Measurements from ENCODE around the gene DAGLA. TPM values are rescaled to one million over a fixed set of nuclear protein-coding genes. Genes with fewer than 3 reads are reported as not detected.

The DAGLA gene
- total and polyA plus RNA-seq, 2 donors (not counting 3 experiments of a cell fraction or from before 2014, with no cell fraction given) = 2.5 to 4.7 TPM

DNA sequence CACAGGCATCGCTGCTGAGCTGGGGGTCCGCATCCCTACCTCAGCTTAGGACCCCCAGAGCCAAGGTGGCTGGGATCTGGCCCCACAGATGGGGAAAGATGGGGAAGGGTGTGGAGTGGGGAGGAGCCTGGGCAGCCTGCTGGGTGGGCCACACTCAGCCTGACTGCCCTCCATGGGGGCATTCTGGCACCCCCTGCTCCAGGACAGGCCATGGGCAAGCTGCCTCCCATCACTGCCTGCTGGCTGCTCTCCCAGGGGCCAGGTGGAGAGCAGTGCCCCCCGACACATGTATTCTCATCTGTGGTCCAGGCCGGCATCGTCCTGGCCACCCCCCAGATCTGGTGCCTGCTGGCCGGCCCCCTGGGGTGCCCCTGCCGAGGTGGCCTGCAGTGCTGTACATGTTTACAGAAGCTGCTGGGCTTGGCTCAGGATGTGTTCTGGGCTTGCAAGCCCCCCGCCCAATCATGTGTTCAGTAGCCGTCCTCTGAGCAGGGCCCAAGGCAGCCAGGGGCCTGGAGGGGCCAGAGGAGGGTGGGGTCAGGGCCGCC lies 64.5 kb downstream of the DAGLA start:
- ChIA-PET POLR2A (no interaction called here), CTCF (interaction anchor here (0.7 to 1.2 kb wide), 2 partner anchors 337 to 364 kb away, joined by 3 to 4 read pairs; no protein-coding TSS in a partner anchor)
- intact Hi-C loops (cut with micrococcal nuclease) = no loop called here
- dilution Hi-C loops (cut with MboI; ENCODE audit: extremely low pct_ligation_motif_present, low sequenced_read_pairs) = no loop called here
- Histone ChIP-seq H3K27me3 (ENCODE audit: control insufficient read depth in 2 of 2, insufficient read depth in 2 of 2, low read length in 2 of 2) (no peaks in the 10 kb centered on the region), H3K79me2 (ENCODE audit: control insufficient read depth, insufficient read depth, low read length) (no peaks in the 10 kb centered on the region), H3K36me3 (ENCODE audit: control insufficient read depth in 2 of 2, extremely low read depth in 1 of 2, insufficient read depth in 2 of 2, low read length in 2 of 2) (no peaks in the 10 kb centered on the region), H3K9ac (replicated peaks; ENCODE audit: extremely low read depth, insufficient read depth, low read length) (no peak overlapping the region), H3K4me3 (replicated peaks in 1 of 3; ENCODE audit: insufficient read depth in 1 of 3, low read depth in 1 of 3, low read length in 3 of 3) (no peak overlapping the region), H3K4me1 (ENCODE audit: control insufficient read depth, extremely low read depth, insufficient read depth, low read length) (no peaks in the 10 kb centered on the region), H3K4me2 (ENCODE audit: insufficient read depth, low read length) (no peak overlapping the region), H4K20me1 (replicated peaks; ENCODE audit: control insufficient read depth, extremely low read depth, insufficient read depth, low read length) (no peaks in the 10 kb centered on the region), H3K9me1 (replicated peaks; ENCODE audit: control insufficient read depth, extremely low read depth, insufficient read depth, low read length) (no peaks in the 10 kb centered on the region), H2AFZ (ENCODE audit: low read depth, low read length) (no peak overlapping the region), H3K9me3 (replicated peaks; ENCODE audit: control insufficient read depth, insufficient read depth, low read length) (no peaks in the 10 kb centered on the region), H3K27ac (ENCODE audit: insufficient read depth, low read depth, low read length) (no peak overlapping the region)
- TF ChIP-seq, protein P1, sequence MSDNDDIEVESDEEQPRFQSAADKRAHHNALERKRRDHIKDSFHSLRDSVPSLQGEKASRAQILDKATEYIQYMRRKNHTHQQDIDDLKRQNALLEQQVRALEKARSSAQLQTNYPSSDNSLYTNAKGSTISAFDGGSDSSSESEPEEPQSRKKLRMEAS (IDR thresholded peaks at IDR 0.05; ENCODE audit: insufficient read depth, insufficient read length) = no peak
- TF ChIP-seq GATA2 (IDR thresholded peaks at IDR 0.05; ENCODE audit: insufficient read depth, insufficient read length, low read depth, low read length) (no peak), JUN (IDR thresholded peaks at IDR 0.05; ENCODE audit: borderline replicate concordance, insufficient read depth, insufficient read length, low read depth) (no peak), POLR2AphosphoS5 (IDR thresholded peaks at IDR 0.05; ENCODE audit: insufficient read depth, low read depth, low read length) (no peak), EZH2 (IDR thresholded peaks at IDR 0.05; ENCODE audit: borderline replicate concordance, low read depth, low read length, severe bottlenecking) (no peak), FOS (IDR thresholded peaks at IDR 0.05; ENCODE audit: borderline replicate concordance, insufficient read depth, low read length) (no peak), MYC (IDR thresholded peaks at IDR 0.05; ENCODE audit: low read depth, low read length) (no peak), POLR2A (IDR thresholded peaks at IDR 0.05; ENCODE audit: low read depth, low read length) (no peak)
- TF ChIP-seq, protein P2, sequence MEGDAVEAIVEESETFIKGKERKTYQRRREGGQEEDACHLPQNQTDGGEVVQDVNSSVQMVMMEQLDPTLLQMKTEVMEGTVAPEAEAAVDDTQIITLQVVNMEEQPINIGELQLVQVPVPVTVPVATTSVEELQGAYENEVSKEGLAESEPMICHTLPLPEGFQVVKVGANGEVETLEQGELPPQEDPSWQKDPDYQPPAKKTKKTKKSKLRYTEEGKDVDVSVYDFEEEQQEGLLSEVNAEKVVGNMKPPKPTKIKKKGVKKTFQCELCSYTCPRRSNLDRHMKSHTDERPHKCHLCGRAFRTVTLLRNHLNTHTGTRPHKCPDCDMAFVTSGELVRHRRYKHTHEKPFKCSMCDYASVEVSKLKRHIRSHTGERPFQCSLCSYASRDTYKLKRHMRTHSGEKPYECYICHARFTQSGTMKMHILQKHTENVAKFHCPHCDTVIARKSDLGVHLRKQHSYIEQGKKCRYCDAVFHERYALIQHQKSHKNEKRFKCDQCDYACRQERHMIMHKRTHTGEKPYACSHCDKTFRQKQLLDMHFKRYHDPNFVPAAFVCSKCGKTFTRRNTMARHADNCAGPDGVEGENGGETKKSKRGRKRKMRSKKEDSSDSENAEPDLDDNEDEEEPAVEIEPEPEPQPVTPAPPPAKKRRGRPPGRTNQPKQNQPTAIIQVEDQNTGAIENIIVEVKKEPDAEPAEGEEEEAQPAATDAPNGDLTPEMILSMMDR (IDR thresholded peaks at IDR 0.05; ENCODE audit: extremely low read depth in 1 of 2, insufficient read depth in 1 of 2, low read depth in 1 of 2, low read length in 2 of 2) = no peak
- DNase-seq (ENCODE audit: low read depth, low spot score) = no peak
- no TSS peak for BruUV-seq (replicated peaks)
- FAIRE-seq = no peak

Measured in endothelial cell of umbilical vein (primary cell).